Loucy (cell line): Measurements from ENCODE around the gene STK33.

Source experiments
- H2AFZ ChIP-seq: fragments of 200-600 bp; sonication (generic); 2 replicates; pipeline ENCODE4 v1.6.0; 2016; ENCODE audit warnings: antibody characterized with exemption, mild to moderate bottlenecking, low read length, moderate library complexity
- H3F3A ChIP-seq: fragments of 200-600 bp; 2 replicates; pipeline ENCODE4 v1.6.0; 2016; ENCODE audit warnings: antibody characterized with exemption, low read depth, mild to moderate bottlenecking
- H3K27me3 ChIP-seq: fragments of 200-600 bp; sonication (generic); 2 replicates; pipeline ENCODE4 v1.6.1; 2014; ENCODE audit warnings: low read length, mild to moderate bottlenecking; ENCODE audit not compliant: insufficient read depth, poor library complexity, severe bottlenecking
- H3K36me3 ChIP-seq: fragments of 200-600 bp; sonication (generic); 2 replicates; pipeline ENCODE4 v1.6.1; 2016; ENCODE audit warnings: low read length; ENCODE audit not compliant: insufficient read depth
- H3K4me1 ChIP-seq: fragments of 200-600 bp; sonication (generic); 2 replicates; pipeline ENCODE4 v1.5.1; 2014; ENCODE audit warnings: low read length, mild to moderate bottlenecking; ENCODE audit not compliant: insufficient read depth, poor library complexity, severe bottlenecking
- H3K4me2 ChIP-seq: fragments of 200-600 bp; sonication (generic); 2 replicates; pipeline ENCODE4 v1.6.0; 2014; ENCODE audit warnings: antibody characterized with exemption, low read length, low read depth, mild to moderate bottlenecking; ENCODE audit not compliant: poor library complexity, severe bottlenecking
- H3K4me3 ChIP-seq: fragments of 200-600 bp; sonication (generic); 2 replicates; pipeline ENCODE4 v1.5.1; 2014; ENCODE audit warnings: low read length, mild to moderate bottlenecking, mixed read lengths; ENCODE audit not compliant: poor library complexity, severe bottlenecking
- H3K79me2 ChIP-seq: fragments of 200-600 bp; sonication (generic); 2 replicates; pipeline ENCODE4 v1.6.1; 2014; ENCODE audit warnings: low read length; ENCODE audit not compliant: insufficient read depth
- H3K9ac ChIP-seq: fragments of 200-600 bp; sonication (generic); 2 replicates; pipeline ENCODE4 v1.6.0; 2014; ENCODE audit warnings: mild to moderate bottlenecking, low read depth, low read length, moderate library complexity; ENCODE audit not compliant: poor library complexity, severe bottlenecking
- H3K9me2 ChIP-seq: fragments of 200-600 bp; sonication (generic); replicated peaks from 2 replicates; pipeline ENCODE4 v1.6.1; 2016; ENCODE audit warnings: low read depth, low read length, mixed read lengths
- H3K9me3 ChIP-seq: fragments of 200-600 bp; sonication (generic); 2 replicates; pipeline ENCODE4 v1.6.1; 2014; ENCODE audit warnings: mild to moderate bottlenecking, antibody characterized with exemption, low read length, low read depth; ENCODE audit not compliant: insufficient read depth
- H4K20me1 ChIP-seq: fragments of 200-600 bp; sonication (generic); 2 replicates; pipeline ENCODE4 v1.6.0; 2014; ENCODE audit warnings: antibody characterized with exemption, low read length, mild to moderate bottlenecking; ENCODE audit not compliant: insufficient read depth, poor library complexity, severe bottlenecking
- EZH2phosphoT487 ChIP-seq: fragments of 200-600 bp; IDR thresholded peaks from 2 replicates; pipeline ENCODE4 v1.6.1; 2018; ENCODE audit warnings: antibody characterized with exemption, mild to moderate bottlenecking, moderate library complexity, borderline replicate concordance
- TF ChIP-seq, protein P1 (sequence below): fragments of 200-600 bp; sonication (generic); conservative IDR thresholded peaks from 2 replicates; pipeline ENCODE4 v1.5.1; 2014; ENCODE audit warnings: mild to moderate bottlenecking, antibody characterized with exemption, low read length

STK33 gene

DNA sequence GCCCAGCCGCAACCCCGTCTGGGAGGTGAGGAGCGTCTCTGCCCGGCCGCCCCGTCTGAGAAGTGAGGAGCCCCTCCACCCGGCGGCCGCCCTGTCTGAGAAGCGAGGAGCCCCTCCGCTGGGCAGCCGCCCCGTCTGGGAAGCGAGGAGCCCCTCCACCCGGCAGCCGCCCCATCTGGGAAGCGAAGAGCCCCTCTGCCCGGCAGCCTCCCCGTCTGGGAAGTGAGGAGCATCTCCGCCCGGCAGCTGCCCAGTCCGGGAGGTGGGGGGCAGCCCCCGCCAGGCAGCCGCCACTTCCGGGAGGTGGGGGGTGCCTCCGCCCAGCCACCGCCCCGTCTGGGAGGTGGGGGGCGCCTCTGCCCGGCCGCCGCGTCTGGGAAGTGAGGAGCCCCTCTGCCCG, 70.6 kb downstream of the STK33 start:
- H3K4me3 ChIP-seq = no peak overlapping the region
- peaks cover 4% of the 10 kb centered on the region; the same call in 1 of the 2 replicates for H3K9me3 ChIP-seq
- no peaks in the 10 kb centered on the region for H3K36me3 ChIP-seq
- H3K27me3 ChIP-seq = no peaks in the 10 kb centered on the region
- H3K9ac ChIP-seq = no peak overlapping the region
- H3K4me2 ChIP-seq = no peak overlapping the region
- H3K9me2 ChIP-seq = no peaks in the 10 kb centered on the region
- TF ChIP-seq, protein P1, sequence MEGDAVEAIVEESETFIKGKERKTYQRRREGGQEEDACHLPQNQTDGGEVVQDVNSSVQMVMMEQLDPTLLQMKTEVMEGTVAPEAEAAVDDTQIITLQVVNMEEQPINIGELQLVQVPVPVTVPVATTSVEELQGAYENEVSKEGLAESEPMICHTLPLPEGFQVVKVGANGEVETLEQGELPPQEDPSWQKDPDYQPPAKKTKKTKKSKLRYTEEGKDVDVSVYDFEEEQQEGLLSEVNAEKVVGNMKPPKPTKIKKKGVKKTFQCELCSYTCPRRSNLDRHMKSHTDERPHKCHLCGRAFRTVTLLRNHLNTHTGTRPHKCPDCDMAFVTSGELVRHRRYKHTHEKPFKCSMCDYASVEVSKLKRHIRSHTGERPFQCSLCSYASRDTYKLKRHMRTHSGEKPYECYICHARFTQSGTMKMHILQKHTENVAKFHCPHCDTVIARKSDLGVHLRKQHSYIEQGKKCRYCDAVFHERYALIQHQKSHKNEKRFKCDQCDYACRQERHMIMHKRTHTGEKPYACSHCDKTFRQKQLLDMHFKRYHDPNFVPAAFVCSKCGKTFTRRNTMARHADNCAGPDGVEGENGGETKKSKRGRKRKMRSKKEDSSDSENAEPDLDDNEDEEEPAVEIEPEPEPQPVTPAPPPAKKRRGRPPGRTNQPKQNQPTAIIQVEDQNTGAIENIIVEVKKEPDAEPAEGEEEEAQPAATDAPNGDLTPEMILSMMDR = no peak
- no peak for TF ChIP-seq EZH2phosphoT487
- no peaks in the 10 kb centered on the region for H3F3A ChIP-seq
- no peaks in the 10 kb centered on the region for H3K79me2 ChIP-seq
- no peaks in the 10 kb centered on the region for H4K20me1 ChIP-seq
- no peaks in the 10 kb centered on the region for H3K4me1 ChIP-seq
- no peak overlapping the region for H2AFZ ChIP-seq

DNA sequence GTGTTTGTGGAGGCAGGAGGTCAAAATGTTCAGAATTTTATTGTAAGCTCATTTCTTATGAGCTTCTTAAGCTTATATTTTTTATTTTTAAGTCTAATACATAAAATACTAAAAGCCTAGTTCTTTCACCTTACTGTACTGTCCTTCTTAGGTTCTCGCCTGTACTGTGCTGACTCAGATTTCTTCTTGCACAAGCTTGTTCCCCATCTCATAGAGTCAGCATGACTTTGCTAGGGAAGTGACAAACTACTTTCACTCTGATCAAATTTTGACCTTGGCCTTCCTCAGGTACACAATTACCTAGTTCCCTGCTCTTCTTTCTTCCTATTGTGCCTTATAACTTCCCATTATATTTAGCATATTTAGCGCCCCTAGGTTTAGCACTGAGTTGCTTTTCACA, 81.5 kb downstream of the STK33 start:
- no peaks in the 10 kb centered on the region for H3K27me3 ChIP-seq
- no peaks in the 10 kb centered on the region for H3F3A ChIP-seq
- H3K79me2 ChIP-seq = no peaks in the 10 kb centered on the region; the same call in 1 of the 2 replicates

DNA sequence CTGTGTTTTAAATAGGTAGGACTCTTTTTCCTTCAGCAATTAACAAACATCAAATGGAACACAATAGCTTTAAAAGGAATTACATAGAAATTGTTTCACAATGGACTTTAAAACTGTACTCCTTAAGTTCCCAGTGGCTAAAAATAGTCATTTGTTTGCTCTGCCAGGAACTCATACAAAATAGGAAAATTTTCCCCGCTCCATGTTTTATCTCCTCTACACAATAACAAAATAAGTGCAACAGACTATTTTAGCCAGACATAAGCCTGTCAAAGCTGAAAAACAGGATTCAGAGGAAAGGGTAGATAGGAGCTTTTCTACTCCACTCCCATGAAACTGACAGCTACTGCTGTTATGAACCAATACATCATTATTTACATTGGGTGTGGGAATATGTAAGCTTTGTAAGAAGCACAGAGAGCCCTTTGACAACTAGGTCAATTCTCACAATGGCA, 90.1 kb downstream of the STK33 start:
- H3K9me2 ChIP-seq = no peaks in the 10 kb centered on the region
- H3K79me2 ChIP-seq = no peaks in the 10 kb centered on the region
- H3K9ac ChIP-seq = no peak overlapping the region
- no peaks in the 10 kb centered on the region for H3K36me3 ChIP-seq
- no peaks in the 10 kb centered on the region; the same call in 1 of the 2 replicates for H3F3A ChIP-seq
- H3K4me3 ChIP-seq = no peak overlapping the region
- no peaks in the 10 kb centered on the region for H3K27me3 ChIP-seq
- H3K4me1 ChIP-seq = no peaks in the 10 kb centered on the region
- no peak overlapping the region for H2AFZ ChIP-seq
- TF ChIP-seq EZH2phosphoT487 = no peak
- TF ChIP-seq, protein P1 = no peak
- no peaks in the 10 kb centered on the region for H3K9me3 ChIP-seq
- no peak overlapping the region for H3K4me2 ChIP-seq
- H4K20me1 ChIP-seq = no peaks in the 10 kb centered on the region

More for the DNA sequence above, 81.5 kb downstream of the STK33 start:
- Histone ChIP-seq H3K4me1 (no peaks in the 10 kb centered on the region), H3K36me3 (no peaks in the 10 kb centered on the region), H3K9me3 (0 out of 2 replicates have a peak, but pooled peaks cover 8% of the 10 kb centered on the region), H3K9ac (no peak overlapping the region), H3K4me2 (no peak overlapping the region), H3K9me2 (no peaks in the 10 kb centered on the region), H4K20me1 (no peaks in the 10 kb centered on the region), H3K4me3 (no peak overlapping the region), H2AFZ (no peak overlapping the region)
- no peak for TF ChIP-seq EZH2phosphoT487
- TF ChIP-seq, protein P1 = no peak
